GM18868 (cell line): Measurements from ENCODE around the gene ZNF735.
"Not testable (repeated sequence)": the region's sequence is repeated elsewhere in the genome, so short reads cannot be mapped to it uniquely, and the experiment has no call there.

ENCODE experiments used
- ATAC-seq: cut with Tn5 transposase; IDR thresholded peaks from one replicate; pipeline ENCODE4 v1.9.1; 2021; ENCODE audit warnings: mild to moderate bottlenecking, moderate library complexity; ENCODE audit not compliant: unreplicated experiment

ZNF735 gene

DNA sequence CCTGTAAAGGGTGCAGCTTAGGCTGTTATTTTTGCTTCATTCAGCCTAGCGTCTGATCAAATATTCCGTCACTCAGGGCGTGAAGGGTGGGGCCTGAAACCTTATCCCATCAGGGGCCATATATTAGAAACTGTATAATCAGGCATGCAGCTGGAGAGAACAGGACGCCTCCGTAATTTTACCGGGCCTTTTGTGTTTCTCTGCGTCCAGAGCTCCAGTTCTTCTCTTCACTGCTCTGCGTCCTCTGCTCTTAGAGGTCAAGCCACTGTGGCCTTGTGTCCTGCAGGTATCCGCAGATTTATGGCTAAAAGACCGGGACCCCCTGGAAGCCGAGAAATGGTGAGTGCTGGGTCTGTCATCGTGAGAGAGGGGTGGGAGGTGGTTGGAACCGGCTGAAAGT lies at the start of gene ZNF735:
TSS of gene ZNF735 (plus strand) at position 301 of the 400 bp plus-strand sequence. CDS start at position 301, 0 bp downstream.
- no peak for ATAC-seq

GRCh38 chr7:64170974-64171373 lies 36.0 kb upstream of the ZNF735 start:
- ATAC-seq: not testable (repeated sequence)

DNA sequence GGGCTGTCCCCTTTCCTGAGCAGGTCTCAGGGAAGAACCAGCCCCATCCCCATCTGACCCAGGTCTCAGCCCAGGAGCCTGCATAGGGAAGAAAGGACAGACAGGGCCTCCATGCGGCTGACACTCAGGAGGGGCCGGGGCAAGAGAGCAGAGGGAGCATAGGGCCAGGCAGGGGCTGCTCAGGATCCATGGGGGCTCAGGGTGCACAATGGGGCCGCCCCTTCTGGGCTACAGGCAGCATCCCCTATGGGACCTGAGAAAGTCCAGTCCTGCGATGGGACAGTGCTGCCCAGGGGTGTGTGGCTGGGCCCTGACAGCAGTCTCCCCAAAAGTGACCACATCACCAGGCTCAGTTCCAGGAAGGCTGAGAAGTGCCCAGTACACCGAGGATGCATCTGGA lies 32.7 kb upstream of the ZNF735 start:
- no peak for ATAC-seq

DNA sequence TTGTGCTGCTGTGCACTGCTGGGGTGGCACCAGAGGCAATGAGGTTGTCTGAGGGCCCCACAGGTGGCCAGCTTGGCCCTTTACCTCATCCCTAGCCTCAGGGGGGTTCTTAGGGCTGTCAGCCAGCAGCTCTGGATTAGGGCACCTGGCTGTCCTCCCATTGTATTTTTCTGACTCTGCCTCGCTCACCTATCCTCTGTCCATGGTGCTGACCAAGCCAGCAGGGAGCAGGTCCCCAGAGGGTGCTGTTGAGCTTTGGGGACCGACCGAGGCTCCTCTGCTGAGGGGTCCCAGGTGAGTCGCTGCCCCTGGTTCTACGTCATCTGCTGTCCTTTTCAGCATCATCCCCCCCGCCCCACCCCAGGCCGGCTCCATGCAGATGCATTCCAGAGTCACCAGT lies 32.1 kb upstream of the ZNF735 start:
- no peak for ATAC-seq

- ATAC-seq: no peak
Measured at GRCh38 chr7:64180989-64181388, 26.0 kb upstream of the ZNF735 start.

DNA sequence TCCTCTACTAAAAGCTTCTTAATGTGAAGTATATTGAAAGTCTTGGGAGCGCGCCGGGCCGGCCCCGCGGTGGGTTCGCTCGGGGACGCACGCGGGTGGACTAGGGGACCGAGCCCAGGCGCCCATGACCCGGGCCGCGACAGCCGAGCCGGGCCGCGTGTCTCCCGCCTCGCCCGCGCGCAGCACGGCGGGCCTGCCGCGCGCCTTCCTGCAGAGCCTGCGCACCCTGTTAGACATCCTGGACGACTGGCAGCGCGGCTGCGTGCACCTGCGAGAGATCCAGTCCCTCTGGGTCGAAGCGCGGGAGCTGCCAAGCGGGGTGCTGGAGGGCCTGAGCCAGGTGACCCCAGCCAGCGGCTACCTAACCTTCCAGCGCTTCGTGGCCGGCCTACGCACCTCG lies 25.4 kb upstream of the ZNF735 start:
- ATAC-seq: no peak

DNA sequence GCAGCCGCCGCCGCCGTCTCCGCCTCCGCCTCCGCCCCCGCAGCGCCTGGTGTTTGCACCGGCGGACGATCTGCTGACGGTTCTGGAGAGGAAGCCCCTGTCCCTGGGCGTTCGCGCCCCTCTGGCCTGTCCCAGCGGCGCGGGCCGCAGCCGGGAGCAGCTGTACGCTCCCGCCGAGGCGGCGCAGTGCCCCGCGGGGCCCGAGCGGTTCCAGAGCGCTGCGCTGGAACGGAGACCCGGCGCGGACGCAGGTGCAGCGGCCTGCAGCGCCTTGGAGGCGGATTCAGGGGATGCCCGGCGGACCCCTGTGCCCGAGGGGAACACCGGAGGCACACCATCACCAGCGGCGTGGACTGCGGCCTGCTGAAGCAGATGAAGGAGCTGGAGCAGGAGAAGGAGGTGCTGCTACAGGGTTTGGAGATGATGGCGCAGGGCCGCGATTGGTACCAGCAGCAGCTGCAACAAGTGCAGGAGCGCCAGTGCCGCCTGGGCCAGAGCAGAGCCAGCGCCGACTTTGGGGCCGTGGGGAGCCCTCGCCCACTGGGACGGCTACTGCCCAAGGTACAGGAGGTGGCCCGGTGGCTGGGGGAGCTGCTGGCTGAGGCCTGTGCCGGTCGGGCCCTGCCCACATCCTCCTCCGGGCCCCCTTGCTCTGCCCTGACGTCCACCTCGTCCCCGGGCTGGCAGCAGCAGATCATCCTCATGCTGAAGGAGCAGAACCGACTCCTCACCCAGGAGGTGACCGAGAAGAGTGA lies 24.8 kb upstream of the ZNF735 start:
- ATAC-seq: no peak

GRCh38 chr7:64183126-64183742 lies 23.8 kb upstream of the ZNF735 start:
- ATAC-seq: no peak

DNA sequence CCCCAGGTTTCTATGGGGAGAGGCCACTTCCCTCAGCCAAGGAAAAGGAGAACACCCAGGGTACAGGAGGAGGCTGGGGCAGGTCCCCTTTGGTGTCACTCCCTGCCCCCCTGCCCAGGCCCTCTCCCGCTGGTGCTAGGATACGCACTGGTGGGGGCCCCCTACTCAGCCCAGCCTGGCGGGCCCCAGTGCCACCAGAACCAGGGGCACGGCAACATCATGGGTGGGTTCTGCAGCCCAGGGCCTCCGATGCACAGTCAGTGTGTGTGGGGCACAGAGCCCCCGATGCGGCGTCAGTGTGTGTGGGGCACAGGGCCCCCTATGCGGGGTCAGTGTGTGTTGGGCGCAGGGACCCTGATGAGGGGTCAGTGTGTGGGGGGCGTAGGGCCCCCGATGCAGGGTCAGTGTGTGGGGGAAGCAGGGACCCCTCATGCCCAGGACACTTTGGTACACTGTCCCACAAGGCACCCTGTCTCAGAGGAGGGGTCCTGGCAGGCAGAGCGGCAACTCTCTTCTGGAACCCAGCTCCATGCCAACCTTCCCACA lies 23.1 kb upstream of the ZNF735 start:
- ATAC-seq: no peak

- no peak for ATAC-seq
Measured at GRCh38 chr7:64184376-64184775, 22.6 kb upstream of the ZNF735 start.

DNA sequence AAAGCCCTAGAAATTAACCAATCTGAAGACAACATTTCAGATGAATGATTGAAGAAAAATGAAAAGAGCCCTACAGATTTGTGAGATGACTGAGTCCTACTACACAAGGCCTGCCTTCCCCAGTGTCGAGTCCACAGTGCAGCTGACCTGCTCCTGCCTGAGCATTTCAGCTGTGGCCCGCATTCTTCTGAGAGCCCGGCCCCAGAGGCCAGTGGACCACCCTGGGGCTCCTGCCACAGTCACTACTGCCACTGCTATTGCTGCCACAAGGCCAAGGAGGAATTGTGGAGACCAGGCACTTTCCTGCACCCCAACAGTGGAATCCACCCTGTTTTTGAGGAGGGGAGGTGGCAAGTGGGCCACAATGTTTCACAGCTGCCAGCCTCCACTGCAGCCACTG lies 19.6 kb upstream of the ZNF735 start:
- ATAC-seq: no peak

DNA sequence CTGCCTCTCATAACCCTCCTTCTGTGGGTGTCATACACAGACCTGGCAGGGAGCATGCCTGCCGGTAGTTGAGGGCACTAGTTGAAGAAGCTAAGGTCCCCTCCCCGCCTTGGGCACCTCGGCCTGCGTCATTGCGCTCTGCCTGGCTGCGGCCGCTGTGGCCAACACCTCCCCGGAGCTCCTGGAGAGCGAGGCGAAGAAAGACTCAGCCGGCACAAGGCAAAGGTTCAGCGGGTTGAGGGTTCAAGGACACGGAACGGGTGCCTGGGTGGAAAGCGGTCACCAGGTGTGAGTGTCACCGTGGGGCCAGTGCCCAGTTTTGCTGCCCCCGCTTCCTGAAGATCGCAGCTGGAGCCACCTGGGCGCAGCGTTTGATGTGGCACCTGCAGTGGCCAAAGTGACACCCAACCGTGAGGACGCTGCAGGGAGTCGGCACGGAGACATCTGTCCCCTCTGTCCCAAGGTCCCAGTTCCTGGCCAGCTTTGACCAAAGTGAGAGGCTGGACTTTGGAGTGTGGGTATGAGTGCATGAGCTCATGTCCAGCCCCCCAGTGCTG lies 14.8 kb upstream of the ZNF735 start:
- no peak for ATAC-seq

GRCh38 chr7:64192775-64193174 lies 14.2 kb upstream of the ZNF735 start:
- no peak for ATAC-seq

GRCh38 chr7:64219710-64220298 lies 12.8 kb downstream of the ZNF735 start:
- ATAC-seq: not testable (repeated sequence)

GRCh38 chr7:64223366-64223765 lies 16.4 kb downstream of the ZNF735 start:
- ATAC-seq: no peak

- not testable (repeated sequence) for ATAC-seq
Measured at GRCh38 chr7:64228174-64228573, 21.2 kb downstream of the ZNF735 start, which contains the start of gene ZNF679. ZNF679 (plus strand) TSS chr7:64228474; CDS start chr7:64249118, 20,644 bp downstream.

DNA sequence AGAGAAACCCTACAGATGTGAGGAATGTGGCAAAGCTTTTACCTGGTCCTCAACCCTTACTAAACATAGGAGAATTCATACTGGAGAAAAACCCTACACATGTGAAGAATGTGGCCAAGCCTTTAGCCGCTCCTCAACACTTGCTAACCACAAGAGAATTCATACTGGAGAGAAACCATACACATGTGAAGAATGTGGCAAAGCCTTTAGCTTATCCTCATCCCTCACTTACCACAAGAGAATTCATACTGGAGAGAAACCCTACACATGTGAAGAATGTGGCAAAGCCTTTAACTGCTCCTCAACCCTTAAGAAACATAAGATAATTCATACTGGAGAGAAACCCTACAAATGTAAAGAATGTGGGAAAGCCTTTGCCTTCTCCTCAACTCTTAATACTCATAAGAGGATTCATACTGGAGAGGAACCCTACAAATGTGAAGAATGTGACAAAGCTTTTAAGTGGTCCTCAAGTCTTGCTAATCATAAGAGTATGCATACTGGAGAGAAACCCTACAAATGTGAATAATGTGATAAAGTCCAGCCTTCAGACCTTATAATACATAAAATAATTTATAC lies 59.4 kb downstream of the ZNF735 start:
- no peak for ATAC-seq
